CD1c-positive myeloid dendritic cell (primary cell): Measurements from ENCODE around the gene DNAJC16.
"Not testable (repeated sequence)": the region's sequence is repeated elsewhere in the genome, so short reads cannot be mapped to it uniquely, and the experiment has no call there.

Experiments
- DNase-seq: peaks from one replicate; pipeline ENCODE4 v3.0.0-alpha.2; 2016; ENCODE audit errors: extremely low spot score

The DNAJC16 gene

GRCh38 chr1:15526490-15527339 is at the start of gene DNAJC16:
DNAJC16 (plus strand) TSS chr1:15526848; CDS start chr1:15529106, 2,258 bp downstream.
- DNase-seq, result peak; percentile 100

GRCh38 chr1:15476927-15477326 is 49.7 kb upstream of the DNAJC16 start:
- no peak for DNase-seq

- DNase-seq, result no peak
Measured at GRCh38 chr1:15477646-15478212, 48.9 kb upstream of the DNAJC16 start.

GRCh38 chr1:15479654-15480347 is 46.8 kb upstream of the DNAJC16 start:
- no peak for DNase-seq

- not testable (repeated sequence) for DNase-seq
Measured at GRCh38 chr1:15482455-15482854, 44.2 kb upstream of the DNAJC16 start.

GRCh38 chr1:15482983-15483543 is 43.6 kb upstream of the DNAJC16 start:
- DNase-seq, result not testable (repeated sequence)

GRCh38 chr1:15483971-15484370 is 42.7 kb upstream of the DNAJC16 start:
- no peak for DNase-seq

GRCh38 chr1:15484443-15484842 is 42.2 kb upstream of the DNAJC16 start:
- not testable (repeated sequence) for DNase-seq

- no peak for DNase-seq
Measured at GRCh38 chr1:15485636-15486035, 41.0 kb upstream of the DNAJC16 start.

GRCh38 chr1:15486844-15487610 is 39.6 kb upstream of the DNAJC16 start:
- not testable (repeated sequence) for DNase-seq

GRCh38 chr1:15488371-15488770 is 38.3 kb upstream of the DNAJC16 start:
- DNase-seq, result no peak

- DNase-seq, result no peak
Measured at GRCh38 chr1:15489052-15489736, 37.5 kb upstream of the DNAJC16 start.

- DNase-seq, result not testable (repeated sequence)
Measured at GRCh38 chr1:15491010-15491409, 35.6 kb upstream of the DNAJC16 start.

- DNase-seq, result no peak
Measured at GRCh38 chr1:15492596-15492995, 34.1 kb upstream of the DNAJC16 start.

GRCh38 chr1:15493869-15494390 is 32.7 kb upstream of the DNAJC16 start:
- no peak for DNase-seq

- DNase-seq, result no peak
Measured at GRCh38 chr1:15500184-15501178, 26.2 kb upstream of the DNAJC16 start.

- DNase-seq, result peak; percentile 64
Measured at GRCh38 chr1:15501208-15502032, 25.2 kb upstream of the DNAJC16 start.

- DNase-seq, result no peak
Measured at GRCh38 chr1:15504436-15504835, 22.2 kb upstream of the DNAJC16 start.

GRCh38 chr1:15506831-15507230 is 19.8 kb upstream of the DNAJC16 start:
- DNase-seq, result no peak
